Suprapubic skin (tissue), 4 donors: ENCODE data around the gene CLN5. TPM values are rescaled to one million over a fixed set of nuclear protein-coding genes. Genes with fewer than 3 reads are reported as not detected.

Source experiments
- DNase-seq, 2 donors: peaks; one replicate each; pipeline ENCODE4 v3.0.0-alpha.2; 2019; ENCODE audit warnings: low spot score in 2 of 2
- H3K27ac ChIP-seq: fragments of 200-600 bp; sonication (generic); one replicate; pipeline ENCODE4 v1.5.1; 2019
- H3K27me3 ChIP-seq: fragments of 200-600 bp; sonication (generic); one replicate; pipeline ENCODE4 v1.5.1; 2019
- H3K36me3 ChIP-seq: fragments of 200-600 bp; sonication (generic); one replicate; pipeline ENCODE4 v1.5.1; 2019
- H3K4me1 ChIP-seq: fragments of 200-600 bp; sonication (generic); one replicate; pipeline ENCODE4 v1.5.1; 2019
- H3K4me3 ChIP-seq: fragments of 200-600 bp; sonication (generic); one replicate; pipeline ENCODE4 v1.5.1; 2019; ENCODE audit warnings: mild to moderate bottlenecking
- H3K9me3 ChIP-seq: fragments of 200-600 bp; sonication (generic); one replicate; pipeline ENCODE4 v1.5.1; 2019
- CTCF ChIP-seq, 2 donors: fragments of 200-600 bp in 1 of 2; fragments of 450-650 bp in 1 of 2; sonication (generic) in 1 of 2; IDR thresholded peaks; one replicate each; pipeline ENCODE4 v1.5.1; 2016 to 2019; ENCODE audit warnings: antibody characterized with exemption in 2 of 2, mild to moderate bottlenecking in 1 of 2, moderate library complexity in 1 of 2
- EP300 ChIP-seq: sonication (generic); formaldehyde crosslinking; IDR thresholded peaks from one replicate; pipeline ENCODE4 v1.6.1; 2017; ENCODE audit warnings: antibody characterized with exemption
- POLR2A ChIP-seq, 2 donors: fragments of 450-650 bp; IDR thresholded peaks; one replicate each; pipeline ENCODE4 v1.6.1; 2017; ENCODE audit warnings: antibody characterized with exemption in 2 of 2, mild to moderate bottlenecking in 2 of 2, moderate library complexity in 2 of 2
- POLR2AphosphoS5 ChIP-seq, 3 donors: sonication (generic); formaldehyde crosslinking; IDR thresholded peaks; one replicate each; pipeline ENCODE4 v1.6.1; 2017; ENCODE audit warnings: antibody characterized with exemption in 3 of 3
- WGBS: methylation state at CpG from one replicate; pipeline ENCODE4 v1.1.5; 2018; 5-methylcytosine and 5-hydroxymethylcytosine counted together
- total RNA-seq, 4 donors: library from RNA; depleted of rRNA; stranded (reverse); fragments of >200 nt; gene quantifications; one replicate each; pipeline ENCODE4 v1.1.0, GENCODE V29; 2016

Gene CLN5
- total RNA-seq, 4 donors from 2014 or later, result 15.0 to 27.7 (median 19.4) TPM

DNA sequence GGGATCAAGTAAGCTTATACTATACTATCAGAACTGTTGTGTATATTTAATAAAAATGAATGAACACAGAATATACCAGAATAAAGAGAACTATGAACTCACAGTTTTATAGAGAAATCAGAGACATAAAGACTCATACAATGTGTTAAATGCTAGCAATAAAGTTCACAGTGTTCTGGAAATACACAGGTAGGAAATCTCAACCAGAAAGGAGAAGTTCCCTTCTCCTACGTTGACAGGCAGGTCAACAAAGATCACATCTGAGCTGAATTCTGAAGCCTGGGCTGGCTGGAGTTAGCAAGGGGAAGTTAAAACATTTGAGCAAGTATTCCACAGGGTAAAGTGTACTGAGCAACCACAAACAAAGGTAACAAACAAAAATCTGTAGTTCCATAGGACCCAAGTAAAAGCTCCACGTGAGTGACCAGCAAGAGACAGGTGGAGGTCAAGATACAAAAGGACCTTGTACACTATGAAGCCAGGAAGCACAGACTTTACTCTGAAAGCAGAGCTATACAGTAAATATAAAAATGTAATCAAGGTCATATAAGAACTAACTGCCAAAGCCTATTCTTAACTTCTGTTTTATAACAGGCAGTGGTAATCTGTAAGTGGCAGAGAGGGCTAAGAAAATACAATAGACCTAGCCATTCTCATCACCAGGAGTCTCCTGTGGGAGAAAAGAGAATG is 22.1 kb downstream of the CLN5 start:
- 87% methylated on average over 2 of the region's 2 CpGs for WGBS
- peaks cover 31% of the 10 kb centered on the region for H3K4me1 ChIP-seq
- H3K4me3 ChIP-seq, result no peak overlapping the region
- H3K27me3 ChIP-seq, result no peaks in the 10 kb centered on the region
- no peak for DNase-seq
- H3K36me3 ChIP-seq, result peaks cover 82% of the 10 kb centered on the region
- no peak overlapping the region for H3K27ac ChIP-seq
- no peak for TF ChIP-seq CTCF (IDR thresholded peaks at IDR 0.05)
- TF ChIP-seq POLR2AphosphoS5 (IDR thresholded peaks at IDR 0.05), result no peak
- no peak for TF ChIP-seq EP300
- TF ChIP-seq POLR2A (IDR thresholded peaks at IDR 0.05), result no peak
- H3K9me3 ChIP-seq, result no peaks in the 10 kb centered on the region

DNA sequence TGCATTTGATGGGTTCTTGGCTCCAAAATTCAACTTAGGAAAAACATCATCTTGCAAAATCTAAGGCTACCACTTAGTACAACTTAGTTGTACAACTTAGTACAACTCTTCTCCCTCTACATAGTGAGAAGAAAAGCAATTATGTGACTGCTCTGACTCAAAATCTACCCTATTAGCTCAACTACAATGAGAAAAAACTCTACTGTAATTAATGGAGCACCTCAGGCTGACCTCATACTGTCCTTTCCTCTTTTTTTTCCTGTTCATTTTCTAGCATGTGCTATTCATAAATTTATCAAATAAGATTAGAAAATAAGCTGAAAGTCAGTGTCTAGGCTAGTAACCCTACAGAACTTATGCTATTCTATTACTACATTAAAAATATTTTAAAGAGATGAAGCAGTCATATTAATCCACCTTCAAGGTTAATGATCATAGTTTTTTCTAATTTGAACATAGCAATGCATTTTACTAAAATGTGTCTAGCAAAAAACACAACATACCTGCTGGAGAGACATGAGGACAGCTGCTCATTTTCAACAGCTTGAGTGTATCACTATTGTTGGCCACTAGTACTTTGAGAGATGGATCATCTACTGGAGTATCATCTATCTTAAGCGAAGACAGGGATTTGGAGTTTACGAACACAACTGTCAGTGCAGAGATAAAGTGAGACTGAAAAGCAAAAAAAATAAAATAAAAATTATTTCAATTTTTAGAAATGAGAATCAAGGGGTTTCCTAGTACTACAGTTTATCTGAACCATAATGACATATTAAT is 23.2 kb downstream of the CLN5 start:
- Histone ChIP-seq H3K36me3 (peaks cover 71% of the 10 kb centered on the region), H3K4me3 (no peak overlapping the region), H3K27me3 (no peaks in the 10 kb centered on the region), H3K4me1 (peaks cover 39% of the 10 kb centered on the region), H3K27ac (no peak overlapping the region), H3K9me3 (no peaks in the 10 kb centered on the region)
- no peak for DNase-seq
- WGBS, result 96% methylated on average over 2 of the region's 2 CpGs
- TF ChIP-seq POLR2A (IDR thresholded peaks at IDR 0.05) (no peak), CTCF (IDR thresholded peaks at IDR 0.05) (no peak), POLR2AphosphoS5 (IDR thresholded peaks at IDR 0.05) (no peak), EP300 (no peak)

GRCh38 chr13:77016251-77016812 is 24.5 kb downstream of the CLN5 start:
- Histone ChIP-seq H3K4me3 (no peak overlapping the region), H3K27me3 (no peaks in the 10 kb centered on the region), H3K27ac (peak overlapping the region; percentile 73), H3K36me3 (peaks cover 59% of the 10 kb centered on the region), H3K9me3 (no peaks in the 10 kb centered on the region), H3K4me1 (peaks cover 50% of the 10 kb centered on the region)
- TF ChIP-seq POLR2A (IDR thresholded peaks at IDR 0.05), result no peak
- no peak for TF ChIP-seq CTCF (IDR thresholded peaks at IDR 0.05)
- no peak for TF ChIP-seq POLR2AphosphoS5 (IDR thresholded peaks at IDR 0.05)
- TF ChIP-seq EP300, result no peak
- 88% methylated on average over 3 of the region's 3 CpGs for WGBS
- DNase-seq, result no peak

DNA sequence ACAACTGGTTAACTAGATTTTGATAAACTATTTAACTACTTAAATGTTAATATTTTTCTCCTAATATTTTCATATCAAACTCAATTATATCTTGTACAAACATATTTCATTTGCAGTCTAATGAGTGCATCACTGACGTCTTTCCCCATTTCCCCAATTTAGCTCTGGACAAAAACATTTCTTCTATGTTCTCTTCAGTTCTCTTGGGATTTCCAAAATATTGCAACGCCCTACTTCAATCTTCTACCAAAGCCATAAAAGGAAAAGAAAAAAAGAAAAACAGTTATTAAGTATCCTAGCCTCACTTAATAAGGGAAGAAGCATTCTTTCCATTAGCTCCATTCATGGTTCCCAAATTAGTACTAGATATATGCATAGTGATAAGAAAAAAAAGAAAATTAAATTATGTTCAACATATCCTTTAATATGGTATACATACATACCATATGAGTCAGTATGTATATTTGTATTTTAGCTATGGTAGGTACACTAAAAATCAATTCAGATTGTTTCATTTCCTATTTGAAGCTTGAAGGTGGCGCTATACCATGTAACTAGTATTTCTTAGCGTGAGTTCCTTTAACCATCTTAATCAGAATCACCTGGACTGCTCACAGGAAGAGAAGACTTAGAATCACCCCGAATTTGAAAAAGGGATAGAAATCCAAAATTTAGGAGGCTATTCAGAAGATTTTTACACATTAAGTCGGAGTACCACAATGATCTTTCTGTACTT is 25.2 kb downstream of the CLN5 start:
- DNase-seq, result no peak
- H3K27ac ChIP-seq, result peak overlapping the region; percentile 73
- peaks cover 57% of the 10 kb centered on the region for H3K4me1 ChIP-seq
- no peak overlapping the region for H3K4me3 ChIP-seq
- TF ChIP-seq CTCF (IDR thresholded peaks at IDR 0.05) (no peak), POLR2A (IDR thresholded peaks at IDR 0.05) (no peak), EP300 (no peak)
- WGBS, result 80% methylated on average over 6 of the region's 6 CpGs
- H3K36me3 ChIP-seq, result peaks cover 53% of the 10 kb centered on the region
- H3K9me3 ChIP-seq, result no peaks in the 10 kb centered on the region
- no peaks in the 10 kb centered on the region for H3K27me3 ChIP-seq
